Effector CD8-positive, alpha-beta T cell (primary cell): Measurements from ENCODE around the gene HSD17B11.
"Not testable (repeated sequence)": the region's sequence is repeated elsewhere in the genome, so short reads cannot be mapped to it uniquely, and the experiment has no call there.

Source experiments
- DNase-seq: peaks from one replicate; lab custom pipeline; 2025; lab: John Stamatoyannopoulos, UW
- total RNA-seq, 4 experiments: gene quantifications; one replicate each; lab custom pipeline; 2026; lab: John Stamatoyannopoulos, UW

The HSD17B11 gene, protein sequence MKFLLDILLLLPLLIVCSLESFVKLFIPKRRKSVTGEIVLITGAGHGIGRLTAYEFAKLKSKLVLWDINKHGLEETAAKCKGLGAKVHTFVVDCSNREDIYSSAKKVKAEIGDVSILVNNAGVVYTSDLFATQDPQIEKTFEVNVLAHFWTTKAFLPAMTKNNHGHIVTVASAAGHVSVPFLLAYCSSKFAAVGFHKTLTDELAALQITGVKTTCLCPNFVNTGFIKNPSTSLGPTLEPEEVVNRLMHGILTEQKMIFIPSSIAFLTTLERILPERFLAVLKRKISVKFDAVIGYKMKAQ
- total RNA-seq: 32.0 to 48.6 (median 40.6) reads per million in 4 experiments

DNA sequence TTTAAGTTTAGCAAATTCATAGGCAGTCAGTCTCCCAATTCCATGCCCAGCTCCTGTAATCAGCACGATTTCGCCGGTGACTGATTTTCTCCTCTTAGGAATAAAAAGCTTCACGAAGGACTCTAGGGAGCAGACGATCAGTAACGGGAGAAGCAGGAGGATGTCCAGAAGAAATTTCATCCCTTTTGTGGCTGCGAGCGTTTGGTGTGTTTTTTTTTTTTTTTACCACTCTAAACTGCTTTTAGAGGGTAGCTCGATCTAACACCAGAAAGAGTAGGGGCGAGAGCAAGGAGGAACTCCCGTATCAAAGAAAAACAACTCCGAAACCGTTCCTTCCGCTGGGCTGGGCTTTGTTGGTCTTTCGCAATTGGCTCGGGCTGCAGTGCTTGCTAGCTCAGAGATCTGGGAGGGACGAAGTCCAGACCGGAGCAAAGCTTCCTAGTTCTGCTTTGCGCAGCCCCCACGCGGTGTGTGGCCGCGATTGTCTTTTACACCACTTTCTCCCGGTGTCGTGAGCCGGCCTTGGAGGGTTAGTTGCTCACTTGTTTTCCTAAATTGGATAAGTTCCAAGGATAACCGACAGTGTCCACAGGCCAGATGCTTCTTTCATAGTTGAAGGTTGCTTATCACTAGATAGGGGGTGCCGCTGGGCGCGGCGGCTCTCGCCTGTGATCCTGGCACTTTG lies at the start of gene HSD17B11:
Gene HSD17B11, minus strand, starts transcription at position 298 of the 685 bp plus-strand sequence. Its CDS starts 118 bp downstream, at position 180.
- peak; percentile 69 for DNase-seq

DNA sequence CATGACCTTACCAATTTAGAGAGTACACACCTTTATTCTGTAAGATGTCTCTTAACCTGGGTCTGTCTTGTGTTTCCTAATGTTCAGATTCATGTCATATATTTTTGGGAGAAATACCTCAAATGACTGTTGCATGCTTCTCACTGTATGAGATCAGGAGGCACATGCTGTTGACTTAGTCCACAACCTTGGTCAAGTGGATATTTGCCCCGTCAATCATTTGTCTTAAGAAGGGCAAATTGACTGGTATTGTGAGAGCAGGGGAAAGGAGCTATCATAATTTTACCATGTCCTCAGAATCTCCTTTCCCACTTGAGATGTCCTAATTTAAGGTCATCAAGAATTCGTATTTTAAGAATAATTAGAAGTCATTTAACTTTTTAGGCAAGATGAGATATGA lies 42.4 kb upstream of the HSD17B11 start:
- no peak for DNase-seq

DNA sequence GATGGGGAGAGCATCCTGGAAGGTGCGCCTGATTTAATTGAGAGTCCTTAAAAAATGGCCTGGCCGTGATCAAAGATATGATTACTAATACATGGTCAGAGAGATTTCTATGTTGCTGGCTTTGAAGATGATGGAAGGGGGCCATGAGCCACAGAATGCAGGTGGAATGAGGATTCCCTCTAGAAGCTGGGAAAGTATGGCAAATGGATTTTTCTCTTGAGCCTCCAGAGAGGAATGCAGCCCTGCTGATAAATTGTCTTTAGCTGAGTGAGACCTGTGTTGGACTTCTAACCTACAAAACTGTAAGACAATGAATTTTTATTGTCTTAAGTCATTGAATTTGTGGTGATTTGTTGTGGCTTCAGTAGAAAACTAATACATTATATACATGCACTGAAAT lies 39.0 kb upstream of the HSD17B11 start:
- DNase-seq: no peak

DNA sequence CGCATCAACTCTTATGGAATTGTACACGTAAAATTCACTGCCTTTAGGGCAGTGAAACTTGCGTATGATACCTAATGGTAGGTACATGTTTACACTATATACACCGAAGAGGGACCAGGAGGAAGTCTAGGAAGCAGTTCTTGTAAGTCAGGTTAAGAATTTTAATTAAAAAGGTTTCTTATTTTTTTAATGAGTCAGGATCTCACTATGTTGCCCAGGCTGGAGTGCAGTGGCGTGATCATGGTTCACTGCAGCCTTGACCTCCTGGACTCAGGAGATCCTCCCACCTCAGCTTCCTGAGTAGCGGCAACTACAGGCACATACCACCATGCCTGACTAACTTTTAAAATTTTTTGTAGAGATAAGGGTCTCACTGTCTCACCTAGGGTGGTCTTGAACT lies 38.0 kb upstream of the HSD17B11 start:
- no peak for DNase-seq

DNA sequence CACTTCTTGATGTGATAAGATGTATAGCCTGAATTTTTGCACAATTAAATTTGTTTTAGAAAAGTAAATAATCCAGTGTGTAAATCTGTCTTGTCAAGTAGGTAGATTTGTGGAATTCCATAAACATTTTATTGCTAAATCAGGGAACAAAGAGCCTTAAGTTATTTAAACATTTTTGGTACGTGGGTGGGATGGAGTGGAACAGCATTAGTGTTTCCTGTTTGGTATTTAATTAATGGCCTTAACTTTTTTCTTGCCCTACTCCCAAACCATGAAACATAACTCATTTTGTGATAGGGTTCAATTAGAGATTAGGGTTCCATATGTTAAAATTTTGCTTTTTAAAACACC lies 36.5 kb upstream of the HSD17B11 start:
- DNase-seq: no peak

DNA sequence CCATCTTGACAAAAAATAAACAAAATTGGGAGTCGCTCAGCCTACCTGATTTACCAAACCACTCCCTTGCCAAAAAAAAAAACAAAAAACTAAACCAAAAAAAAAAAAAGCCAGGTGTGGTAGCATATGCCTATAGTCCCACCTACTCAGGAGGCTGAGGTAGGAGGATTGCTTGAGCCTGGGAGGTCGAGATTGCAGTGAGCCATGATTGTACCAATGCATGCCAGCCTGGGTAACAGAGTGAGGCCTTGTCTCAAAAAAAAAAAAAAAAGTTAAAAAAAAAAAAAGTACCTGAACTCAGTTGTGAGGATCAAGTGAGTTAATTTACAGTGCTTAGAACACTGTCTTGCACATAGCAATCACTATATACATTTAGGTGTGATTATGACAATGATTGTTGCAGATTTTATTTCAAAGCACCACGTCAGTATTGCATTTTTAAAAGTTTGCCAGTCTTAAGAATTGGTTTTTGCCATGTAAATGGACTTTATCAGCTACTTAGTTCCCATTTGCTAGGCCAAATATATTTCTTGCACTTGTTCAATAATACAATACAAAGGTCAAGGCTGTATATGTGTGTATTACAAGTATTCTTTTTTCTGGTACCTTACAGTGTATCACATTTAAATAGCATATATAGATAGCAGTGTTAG lies 36.0 kb upstream of the HSD17B11 start:
- no peak for DNase-seq

DNA sequence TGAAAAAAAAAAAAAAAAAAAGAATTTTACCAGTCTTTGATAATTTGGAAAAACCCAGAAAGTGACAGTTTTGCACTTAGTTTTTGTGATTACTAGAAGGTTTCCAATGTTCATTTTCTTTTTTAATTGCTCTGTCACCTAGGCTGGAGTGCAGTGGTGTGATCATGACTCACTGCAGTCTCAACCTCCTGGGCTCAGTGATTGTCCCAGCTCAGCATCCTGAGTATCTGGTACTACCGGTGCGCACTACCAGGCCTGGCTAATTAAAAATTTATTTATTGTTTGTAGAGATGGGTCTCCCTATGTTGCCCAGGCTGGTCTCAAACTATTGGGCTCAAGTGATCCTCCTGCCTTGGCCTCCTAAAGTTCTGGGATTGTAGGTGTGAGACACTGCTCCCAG lies 34.7 kb upstream of the HSD17B11 start:
- DNase-seq: no peak

DNA sequence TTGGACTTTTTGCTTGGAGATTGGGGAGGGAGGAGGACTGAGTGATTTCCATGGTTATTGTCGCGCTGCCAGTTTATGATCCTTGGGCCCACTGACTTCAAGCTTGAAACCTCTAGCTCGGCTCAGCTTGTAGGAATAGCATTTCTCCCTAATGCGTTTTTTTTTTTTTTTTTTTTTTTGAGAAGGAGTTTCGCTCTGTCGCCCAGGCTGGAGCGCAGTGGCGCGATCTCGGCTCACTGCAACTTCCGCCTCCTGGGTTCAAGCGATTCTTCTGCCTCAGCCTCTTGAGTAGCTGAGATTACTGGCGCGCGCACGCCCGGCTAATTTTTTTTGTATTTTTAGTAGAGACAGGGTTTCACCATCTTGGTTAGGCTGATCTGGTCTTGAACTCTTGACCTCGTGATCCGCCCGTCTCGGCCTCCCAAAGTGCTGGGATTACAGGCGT lies 33.1 kb upstream of the HSD17B11 start:
- DNase-seq: not testable (repeated sequence)

DNA sequence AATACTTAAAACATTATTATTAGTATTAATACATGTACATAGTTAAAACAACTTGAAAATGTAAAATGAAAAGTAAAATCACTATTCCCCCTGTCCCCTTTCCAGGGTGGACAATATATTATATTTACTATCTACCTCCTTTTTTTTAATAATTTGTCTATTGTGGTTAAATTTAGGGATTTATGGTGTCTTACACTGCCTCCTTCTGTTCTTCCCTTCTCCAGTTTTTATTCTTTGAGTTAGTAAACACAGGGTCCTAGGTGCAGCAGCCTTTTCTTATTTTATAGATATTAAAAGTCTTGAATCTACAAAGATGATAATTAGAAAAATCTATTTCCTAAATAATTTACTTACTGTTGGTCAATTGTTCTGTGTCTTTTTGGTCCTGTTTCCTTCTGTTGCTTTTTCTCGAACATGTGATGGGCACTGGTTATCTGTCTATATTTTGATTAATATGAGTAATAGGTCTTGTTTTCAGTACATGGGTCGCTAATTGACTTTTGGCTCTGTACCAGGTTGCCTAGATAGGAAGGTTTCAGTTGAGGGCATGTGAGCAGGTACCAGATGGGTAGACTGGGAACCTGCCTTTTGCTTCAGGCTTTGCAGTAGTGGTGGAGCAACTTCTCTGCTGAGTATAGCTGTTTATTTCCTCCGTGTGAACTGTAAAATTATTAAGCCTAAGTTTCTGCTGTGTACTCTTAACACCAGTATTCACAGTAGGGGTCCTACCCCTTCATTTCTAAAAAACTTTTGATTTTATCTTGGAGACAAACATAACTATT lies 32.5 kb upstream of the HSD17B11 start:
- DNase-seq: no peak

DNA sequence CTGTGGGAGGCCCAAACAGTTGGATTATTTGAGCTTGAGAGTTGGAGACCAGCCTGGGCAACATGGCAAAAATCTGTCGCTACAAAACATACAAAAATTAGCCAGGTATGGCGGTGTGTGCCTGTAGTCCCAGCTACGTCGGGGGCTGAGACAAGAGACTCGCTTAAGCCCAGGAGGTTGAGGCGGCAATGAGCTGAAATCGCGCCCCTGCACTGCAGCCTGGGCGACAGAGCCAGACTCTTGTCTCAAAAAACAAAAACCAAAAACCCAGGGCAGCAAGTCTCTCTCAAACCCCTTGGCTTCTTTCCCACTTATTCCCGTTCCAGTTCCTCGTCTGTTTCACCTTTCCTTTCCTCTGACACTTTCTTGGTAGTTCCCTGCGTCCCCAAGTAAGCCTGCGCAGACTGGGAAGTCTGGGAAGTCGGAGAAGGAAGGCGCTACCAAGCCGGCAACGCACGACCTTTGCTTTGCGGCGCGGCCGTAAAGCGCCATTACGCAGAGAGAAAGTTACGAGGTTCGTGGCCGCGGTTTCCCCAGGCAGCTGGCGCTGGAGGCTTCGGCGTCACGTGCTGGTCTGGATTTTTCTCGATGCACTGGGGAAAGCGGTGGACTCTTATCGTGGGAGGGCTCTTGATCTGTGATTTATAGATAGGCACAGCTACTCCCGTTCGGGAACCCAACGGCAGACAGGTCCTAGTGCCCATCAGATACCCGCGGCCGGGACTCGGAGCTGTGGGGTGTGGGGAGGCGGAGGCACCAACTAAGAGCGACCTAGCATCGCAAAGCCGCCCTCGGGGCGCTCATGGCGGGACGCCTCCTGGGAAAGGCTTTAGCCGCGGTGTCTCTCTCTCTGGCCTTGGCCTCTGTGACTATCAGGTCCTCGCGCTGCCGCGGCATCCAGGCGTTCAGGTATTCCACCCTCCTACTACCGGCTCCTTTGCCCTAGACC lies 31.4 kb upstream of the HSD17B11 start, which contains the start of gene NUDT9:
Gene NUDT9, plus strand, starts transcription at position 470 of the 949 bp plus-strand sequence. Its CDS starts 333 bp downstream, at position 803.
- peak; percentile 79 for DNase-seq

DNA sequence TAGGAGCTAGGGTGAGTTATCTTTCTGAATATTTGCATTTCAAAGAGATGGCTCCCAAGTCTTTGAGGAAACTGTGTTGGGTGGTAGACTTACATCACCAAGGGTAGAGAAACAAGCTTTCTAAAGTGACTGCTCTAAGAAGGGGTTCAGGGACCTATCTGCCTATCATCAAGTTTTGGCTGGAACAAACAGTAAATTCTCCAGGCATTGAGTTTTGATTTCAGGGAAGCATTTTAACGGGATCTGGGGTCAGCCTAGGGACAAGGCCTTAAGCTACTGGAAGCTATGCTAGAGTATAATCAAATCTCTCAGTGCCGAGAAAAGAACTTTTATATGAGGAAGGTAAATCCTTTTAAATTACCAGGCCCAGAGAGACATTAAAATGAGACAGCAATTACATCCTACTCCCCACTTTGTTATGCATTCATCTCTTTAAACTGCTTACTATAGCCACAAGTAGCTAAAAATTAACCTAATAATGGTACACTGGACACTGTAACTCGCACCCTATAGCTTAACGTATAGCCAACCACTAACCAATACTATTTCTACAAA lies 29.4 kb upstream of the HSD17B11 start:
- DNase-seq: no peak

DNA sequence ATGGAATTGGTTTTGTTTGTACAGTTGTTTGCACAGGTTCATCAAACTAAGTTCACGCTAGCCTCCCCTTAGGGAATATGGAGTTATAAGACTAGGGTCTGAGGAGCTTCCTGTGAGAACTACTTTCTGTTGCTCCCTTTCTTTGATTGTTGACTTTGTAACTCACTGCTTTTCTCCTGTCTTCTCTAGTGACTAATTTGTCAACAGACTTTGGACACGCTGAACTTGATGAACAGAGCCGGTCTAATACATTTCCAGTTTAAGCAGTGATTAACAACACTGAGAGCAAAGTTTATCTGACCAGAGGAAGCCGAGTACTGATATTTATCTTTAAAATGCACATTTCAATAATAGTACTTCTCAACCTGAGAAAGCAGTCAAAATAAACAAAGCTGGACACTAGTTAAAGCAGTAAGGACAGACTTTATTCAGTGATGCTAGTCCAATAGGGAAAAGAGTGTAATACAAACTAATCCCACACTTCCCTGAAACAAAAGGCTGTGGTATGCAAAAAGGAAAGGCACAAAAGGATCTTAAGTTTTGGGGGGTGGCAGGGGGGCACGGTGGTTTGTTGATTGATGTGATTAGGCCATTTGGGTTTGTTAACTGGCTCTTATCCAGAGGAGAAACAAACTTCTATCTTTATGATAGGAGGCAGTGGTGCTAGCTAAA lies 28.7 kb upstream of the HSD17B11 start:
- DNase-seq: no peak

DNA sequence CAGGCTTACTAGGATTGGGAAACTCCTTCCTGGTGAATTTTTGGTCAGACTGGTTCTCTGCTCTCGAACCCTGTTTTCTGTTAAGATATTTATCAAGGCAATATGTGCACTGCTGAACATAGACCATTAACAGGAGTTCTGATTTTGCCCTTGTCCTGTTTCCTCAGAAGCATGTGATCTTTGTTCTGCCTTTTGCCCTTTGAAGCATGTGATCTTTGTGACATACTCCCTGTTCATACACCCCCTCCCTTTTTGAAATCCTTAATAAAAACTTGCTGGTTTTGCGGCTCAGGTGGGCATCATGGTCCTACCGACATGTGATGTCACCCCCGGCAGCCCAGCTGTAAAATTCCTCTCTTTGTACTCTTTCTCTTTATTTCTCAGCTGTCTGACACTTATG lies 27.4 kb upstream of the HSD17B11 start:
- DNase-seq: not testable (repeated sequence)

DNA sequence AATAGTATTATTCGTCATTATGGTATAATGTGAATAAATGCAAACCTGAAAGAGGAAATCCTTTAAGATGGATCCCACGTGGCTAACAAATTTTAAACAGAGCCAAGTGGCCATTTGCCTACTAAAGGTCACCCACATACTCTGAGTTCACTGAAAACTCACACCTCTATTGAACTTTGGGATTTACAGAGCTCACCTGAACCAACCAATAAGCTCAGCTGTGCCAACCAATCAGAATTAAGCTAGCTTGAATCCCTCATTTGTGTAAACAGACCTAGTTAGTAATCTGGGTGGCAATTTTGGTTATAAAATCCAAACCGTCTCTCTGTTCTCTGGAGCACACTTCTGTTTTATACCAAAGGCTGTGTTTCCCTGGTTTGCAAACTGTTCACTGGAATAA lies 26.0 kb upstream of the HSD17B11 start:
- no peak for DNase-seq

DNA sequence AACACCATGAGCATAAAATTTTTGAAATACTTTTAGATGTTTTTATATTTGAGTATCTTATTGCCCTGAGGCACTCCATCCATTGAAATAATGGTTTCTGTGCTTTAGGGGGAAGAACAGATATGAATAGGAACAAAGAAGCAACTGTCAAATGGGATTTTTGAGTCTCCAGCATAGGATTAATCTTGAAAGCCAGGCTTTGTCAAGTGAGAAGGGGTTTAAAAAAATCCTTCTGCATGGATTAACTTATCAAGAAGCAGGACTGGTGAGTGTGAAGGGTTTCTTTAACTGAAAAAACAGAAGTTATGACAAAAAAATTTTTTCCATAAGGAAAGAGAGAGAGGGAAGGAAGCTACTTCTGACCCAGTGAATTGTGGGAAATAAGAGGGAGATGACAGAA lies 23.8 kb upstream of the HSD17B11 start:
- DNase-seq: no peak

DNA sequence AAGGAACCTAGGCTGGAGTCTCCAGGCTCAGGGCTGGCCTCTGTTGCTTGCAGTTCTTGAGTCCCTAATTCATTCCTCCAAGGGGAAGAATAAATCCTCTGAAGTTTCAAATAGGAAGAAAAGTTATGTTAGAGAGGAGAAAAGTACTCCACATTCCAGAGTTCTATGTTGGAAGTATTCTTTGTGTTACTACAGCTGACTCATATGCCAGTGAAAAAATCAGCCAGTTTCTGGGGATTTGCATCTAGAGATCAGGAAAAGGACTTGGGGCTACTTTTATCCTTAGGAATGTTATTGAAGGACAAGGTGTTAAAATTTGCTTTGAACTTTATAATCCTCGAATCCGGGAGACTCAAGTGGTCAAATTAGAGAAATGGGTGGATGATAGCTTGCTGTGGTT lies 19.7 kb upstream of the HSD17B11 start:
- no peak for DNase-seq

DNA sequence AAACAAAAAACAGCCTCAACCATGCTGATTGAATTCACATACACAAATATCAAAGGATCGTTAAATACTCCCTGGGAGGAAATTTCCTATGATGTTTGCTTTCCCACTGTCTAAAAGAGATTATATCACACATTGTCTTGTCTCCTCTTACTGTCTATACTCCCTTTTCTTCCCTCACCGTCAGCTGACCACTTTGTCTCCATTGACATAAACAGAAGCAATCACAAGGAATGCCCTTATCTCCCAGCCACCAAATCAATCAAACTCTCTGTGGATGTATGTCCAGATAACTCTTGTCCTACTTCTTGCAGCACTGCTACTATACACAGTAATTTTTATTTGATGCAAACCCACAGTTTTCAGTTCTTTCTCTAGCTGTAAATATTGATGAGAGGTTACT lies 19.2 kb upstream of the HSD17B11 start:
- DNase-seq: no peak

DNA sequence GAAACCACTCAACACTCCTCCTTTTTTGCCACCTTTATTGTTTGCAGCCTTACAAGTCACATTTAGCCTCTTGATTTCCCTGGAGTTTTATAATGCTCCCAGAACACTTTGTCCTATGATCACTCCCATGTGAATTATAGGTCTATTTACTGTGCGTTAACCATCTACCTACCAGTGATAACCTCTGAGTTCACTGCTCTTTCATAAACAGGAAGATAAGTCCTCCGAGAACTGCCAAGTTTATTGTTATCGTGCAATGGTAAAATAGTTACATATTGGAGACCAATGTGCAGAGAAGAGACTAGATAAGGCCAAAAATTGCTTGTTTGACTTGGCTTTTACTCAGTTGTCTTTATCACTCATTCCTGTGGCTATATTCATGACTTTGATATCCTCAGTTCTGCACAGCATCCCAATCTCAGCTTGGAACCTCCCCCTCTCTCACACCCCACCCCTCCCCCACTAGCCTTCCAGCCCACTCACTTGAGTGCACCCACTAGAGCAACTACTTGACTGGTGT lies 18.5 kb upstream of the HSD17B11 start:
- DNase-seq: no peak

DNA sequence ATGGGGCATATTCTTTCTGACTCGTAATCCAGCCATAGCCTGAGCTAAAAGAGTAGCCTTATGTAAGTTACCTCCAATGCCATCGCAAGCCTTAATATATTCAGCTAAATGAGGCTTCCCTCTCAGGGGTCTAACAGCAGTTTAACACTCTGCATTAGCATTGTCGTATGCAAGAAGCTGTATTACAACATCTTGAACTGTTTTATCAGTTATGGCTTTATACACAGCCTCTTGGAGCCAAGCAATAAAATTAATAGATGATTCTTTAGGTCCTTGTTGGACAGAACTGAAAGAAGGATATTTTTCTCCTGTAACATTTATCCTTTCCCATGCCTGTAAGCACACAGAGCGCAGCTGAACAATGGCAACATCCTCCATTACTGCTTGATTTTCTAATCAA lies 15.9 kb upstream of the HSD17B11 start:
- DNase-seq: not testable (repeated sequence)

DNA sequence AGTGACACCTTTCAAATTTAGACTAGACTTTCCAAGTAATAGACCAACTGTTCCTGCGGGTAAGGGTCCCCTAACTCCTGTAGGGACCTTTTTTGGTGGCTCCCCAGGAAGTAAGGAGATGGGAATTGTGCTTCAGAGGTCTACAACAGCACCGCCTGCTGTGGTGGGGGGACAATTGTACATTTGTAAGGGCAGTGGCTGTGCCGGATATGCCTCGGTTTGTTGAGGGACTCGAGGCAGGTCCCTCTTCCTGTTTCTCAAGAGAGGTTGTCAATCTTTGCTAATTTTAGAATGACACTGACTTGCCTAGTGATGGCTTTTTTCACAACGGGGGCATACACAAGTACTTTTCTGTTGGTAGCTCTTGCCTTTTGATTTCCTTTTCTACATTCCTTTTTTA lies 15.5 kb upstream of the HSD17B11 start:
- DNase-seq: no peak
